Epithelial cell of esophagus (primary cell): Measurements from ENCODE around the gene LILRA6.

Experiments
- DNase-seq: peaks from one replicate; pipeline ENCODE4 v3.0.0; 2010; ENCODE audit warnings: low read depth
- H3K4me3 ChIP-seq: 2 replicates; pipeline ENCODE4 v1.5.1; 2011; ENCODE audit warnings: mild to moderate bottlenecking, low read length, control low read depth
- TF ChIP-seq, protein P1 (sequence below): IDR thresholded peaks from 2 replicates; pipeline ENCODE4 v1.5.1; 2011; ENCODE audit warnings: low read depth, mild to moderate bottlenecking, low read length, control low read depth, inconsistent platforms; ENCODE audit not compliant: insufficient read depth; ENCODE audit errors: missing control alignments

Gene LILRA6

DNA sequence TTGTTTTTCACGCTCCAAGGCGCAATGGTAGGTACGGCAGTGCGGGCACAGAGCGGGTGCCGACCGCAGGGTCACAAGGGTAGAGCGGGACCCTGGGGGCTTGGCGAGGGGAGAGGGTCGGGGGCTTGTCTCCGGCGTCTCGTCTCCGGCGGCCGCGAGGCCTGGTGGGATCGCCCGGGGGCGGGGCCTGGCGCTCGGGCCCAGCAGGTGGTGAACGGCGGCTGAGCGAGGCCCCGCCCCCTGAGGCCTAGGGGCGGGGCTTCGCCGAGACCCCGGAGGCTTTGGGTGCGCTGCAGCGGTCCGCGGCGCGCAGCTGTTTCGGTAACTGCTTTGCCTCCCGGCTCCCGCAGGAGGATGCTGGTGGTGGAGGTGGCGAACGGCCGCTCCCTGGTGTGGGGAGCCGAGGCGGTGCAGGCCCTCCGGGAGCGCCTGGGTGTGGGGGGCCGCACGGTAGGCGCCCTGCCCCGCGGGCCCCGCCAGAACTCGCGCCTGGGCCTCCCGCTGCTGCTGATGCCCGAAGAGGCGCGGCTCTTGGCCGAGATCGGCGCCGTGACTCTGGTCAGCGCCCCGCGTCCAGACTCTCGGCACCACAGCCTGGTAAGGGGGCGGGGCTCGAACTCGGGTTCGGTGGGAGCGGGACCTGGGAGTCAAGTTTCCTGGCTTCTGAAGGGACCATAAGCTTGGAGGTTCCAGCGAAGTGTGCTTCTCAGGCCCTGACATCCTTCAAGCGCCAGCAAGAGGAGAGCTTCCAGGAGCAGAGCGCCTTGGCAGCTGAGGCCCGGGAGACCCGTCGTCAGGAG is 51.4 kb downstream of the LILRA6 start, which contains the start of gene TSEN34:
Gene TSEN34 (plus strand): TSS at position 298 of the 800 bp plus-strand sequence. CDS start 57 bp downstream, at position 355.
- DNase-seq = peak; percentile 86
- TF ChIP-seq, protein P1, sequence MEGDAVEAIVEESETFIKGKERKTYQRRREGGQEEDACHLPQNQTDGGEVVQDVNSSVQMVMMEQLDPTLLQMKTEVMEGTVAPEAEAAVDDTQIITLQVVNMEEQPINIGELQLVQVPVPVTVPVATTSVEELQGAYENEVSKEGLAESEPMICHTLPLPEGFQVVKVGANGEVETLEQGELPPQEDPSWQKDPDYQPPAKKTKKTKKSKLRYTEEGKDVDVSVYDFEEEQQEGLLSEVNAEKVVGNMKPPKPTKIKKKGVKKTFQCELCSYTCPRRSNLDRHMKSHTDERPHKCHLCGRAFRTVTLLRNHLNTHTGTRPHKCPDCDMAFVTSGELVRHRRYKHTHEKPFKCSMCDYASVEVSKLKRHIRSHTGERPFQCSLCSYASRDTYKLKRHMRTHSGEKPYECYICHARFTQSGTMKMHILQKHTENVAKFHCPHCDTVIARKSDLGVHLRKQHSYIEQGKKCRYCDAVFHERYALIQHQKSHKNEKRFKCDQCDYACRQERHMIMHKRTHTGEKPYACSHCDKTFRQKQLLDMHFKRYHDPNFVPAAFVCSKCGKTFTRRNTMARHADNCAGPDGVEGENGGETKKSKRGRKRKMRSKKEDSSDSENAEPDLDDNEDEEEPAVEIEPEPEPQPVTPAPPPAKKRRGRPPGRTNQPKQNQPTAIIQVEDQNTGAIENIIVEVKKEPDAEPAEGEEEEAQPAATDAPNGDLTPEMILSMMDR = no peak
- peak within 1 kb of the TSS; percentile 76 for H3K4me3 ChIP-seq

DNA sequence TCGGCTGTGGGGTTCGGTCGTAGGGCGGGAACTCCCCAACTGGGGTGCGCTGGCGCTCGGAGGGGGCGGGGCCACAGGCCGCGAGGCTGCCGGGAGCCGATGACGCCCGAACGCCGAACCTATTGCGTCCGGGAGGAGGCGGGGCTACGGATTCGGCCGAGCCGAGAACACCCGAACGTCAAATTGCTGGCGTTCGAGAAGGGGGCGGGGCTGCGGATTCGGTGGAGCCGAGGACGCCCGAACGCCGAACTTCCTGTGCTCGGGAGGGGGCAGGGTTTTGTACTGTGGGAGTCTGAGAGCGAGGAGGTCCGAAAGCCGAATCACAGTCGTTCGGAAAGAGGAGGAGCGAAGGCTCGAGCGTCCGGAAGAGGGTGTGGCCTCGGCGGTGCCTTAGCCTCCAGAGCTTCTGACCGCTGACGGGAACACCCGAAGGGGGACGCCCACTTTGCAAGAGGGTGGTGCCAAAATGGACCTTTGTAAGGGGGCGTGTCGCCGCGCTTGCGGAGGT is 52.0 kb downstream of the LILRA6 start:
- peak overlapping the region; percentile 76 for H3K4me3 ChIP-seq
- peak; percentile 99 for DNase-seq
- TF ChIP-seq, protein P1 = no peak

DNA sequence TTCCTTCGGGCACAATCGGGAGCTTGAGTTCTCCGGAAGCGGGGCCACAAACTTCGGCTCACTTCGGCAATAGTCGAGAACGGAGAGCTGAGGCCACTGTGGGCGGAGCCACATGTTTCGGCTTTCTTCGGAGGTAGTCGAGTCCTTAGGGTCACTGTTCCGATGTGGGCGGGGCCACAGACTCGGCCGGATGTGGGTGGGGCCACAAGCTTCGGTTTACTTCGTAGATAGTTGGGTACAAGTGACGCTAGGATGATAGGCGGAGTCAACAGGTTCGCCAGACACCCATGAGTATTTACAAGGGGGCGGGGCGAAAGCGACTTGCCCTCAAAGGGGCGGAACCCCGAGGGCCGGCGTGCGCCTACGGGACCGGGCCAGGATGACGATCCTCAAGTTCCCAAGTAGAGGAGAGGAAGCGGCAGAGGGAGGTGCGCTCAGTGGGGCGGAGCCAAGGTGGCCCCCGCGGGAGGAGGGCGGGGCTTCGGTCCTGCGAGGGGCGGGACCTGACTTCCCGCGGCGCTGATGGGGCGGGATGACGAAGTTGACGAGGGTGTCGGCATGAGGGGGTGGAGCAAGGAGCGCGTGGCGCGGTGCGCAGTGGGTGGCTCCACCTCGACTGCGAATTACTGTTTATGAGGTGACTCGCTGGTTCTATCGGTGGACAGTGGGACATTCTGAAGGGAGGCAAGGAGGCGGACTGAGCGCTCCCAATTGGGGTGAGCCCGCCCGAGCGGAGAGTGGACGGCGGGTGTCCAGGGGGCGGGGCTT is 52.7 kb downstream of the LILRA6 start:
- TF ChIP-seq, protein P1 = no peak
- peak overlapping the region; percentile 76 for H3K4me3 ChIP-seq
- peak; percentile 100 for DNase-seq

DNA sequence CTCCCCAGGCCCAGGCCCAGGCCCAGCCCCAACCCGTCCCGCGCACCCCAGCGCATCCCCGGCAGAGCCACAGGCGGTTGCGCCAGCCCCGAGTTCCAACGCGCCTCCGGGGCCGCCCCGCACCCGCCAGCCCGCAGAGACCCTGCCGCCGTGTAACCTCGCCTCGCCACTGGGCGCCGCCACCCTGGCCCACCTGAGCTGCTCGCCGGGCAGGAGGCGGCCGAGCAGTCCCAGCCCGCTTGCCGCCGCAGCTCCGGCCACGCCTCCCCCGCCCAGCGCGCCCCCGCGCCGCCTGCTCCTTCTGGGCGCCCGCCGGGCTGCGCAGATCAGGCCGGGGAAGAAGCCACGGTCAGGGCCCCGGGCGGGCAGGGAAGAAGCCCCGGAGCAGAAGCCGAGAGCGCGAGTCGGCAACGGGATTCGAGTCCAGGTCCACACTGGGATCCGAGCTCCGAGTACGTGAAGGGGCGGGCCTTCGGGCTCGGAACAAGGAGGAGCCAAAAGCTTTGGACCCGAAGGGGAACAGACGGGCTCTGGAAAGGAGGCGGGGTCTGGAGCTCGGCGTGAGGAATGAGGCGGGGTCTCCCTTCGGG is 53.4 kb downstream of the LILRA6 start, which contains the start of gene MBOAT7:
Gene MBOAT7 (minus strand): TSS at position 436 of the 590 bp plus-strand sequence. CDS start 1,072 bp downstream, outside the sequence.
- TF ChIP-seq, protein P1 = no peak
- H3K4me3 ChIP-seq = peak within 1 kb of the TSS; percentile 76
- no peak for DNase-seq

DNA sequence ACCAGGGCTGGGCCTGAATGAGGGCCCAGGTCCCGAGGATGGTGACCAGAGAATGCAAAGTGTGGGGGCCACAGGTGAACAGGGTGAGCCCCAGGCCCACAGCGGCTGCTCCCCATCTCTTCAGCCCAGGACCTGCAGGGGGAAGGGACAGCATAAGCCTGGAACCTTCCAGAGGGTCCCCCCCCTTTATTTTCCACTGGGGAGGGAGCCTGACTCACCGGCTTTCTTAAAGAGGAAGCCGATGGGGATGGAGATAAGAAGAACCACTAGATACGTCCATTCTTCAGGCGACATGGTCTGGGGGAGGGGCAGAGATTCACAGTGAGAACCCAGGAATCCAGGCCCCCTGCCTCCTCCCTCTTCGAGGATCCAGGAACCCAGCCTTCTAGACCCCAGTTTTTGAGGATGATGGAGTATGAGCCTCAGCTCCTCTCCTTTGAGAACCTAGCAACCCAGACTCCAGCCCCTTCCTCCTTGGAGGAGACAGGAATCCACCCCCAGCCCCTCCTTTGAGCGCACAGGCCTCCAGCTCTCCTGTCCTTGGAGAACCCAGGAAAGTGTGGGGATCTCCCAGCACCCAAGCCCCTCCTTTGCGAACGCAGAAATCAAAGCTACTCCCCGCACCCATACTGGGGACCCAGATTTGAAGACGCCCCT is 54.2 kb downstream of the LILRA6 start:
- DNase-seq = peak; percentile 26
- H3K4me3 ChIP-seq = peak overlapping the region; percentile 67
- TF ChIP-seq, protein P1 = no peak

DNA sequence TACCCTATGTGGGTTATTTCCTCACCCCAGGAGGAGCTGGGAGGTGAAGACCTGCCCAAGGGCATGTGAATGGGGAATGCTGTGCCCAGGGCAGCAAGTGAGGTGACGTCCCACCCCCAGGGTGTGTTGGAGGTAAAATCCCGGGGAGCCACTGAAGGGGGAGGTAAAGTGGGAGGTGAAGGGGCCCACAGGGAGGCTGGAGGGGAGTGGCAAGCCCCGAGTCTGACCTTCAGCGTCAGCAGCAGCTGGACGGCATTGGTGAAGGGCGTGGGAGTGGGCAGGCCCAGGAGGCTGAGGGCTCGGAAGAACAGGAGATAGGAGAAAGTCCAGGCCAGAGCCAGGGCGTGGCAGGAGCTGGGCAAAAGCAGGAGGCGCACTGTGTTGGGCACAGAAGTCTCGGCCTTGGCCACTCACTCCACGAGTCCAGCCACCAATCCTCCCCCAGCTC is 55.6 kb downstream of the LILRA6 start:
- H3K4me3 ChIP-seq = no peak overlapping the region
- TF ChIP-seq, protein P1 = no peak
- DNase-seq = no peak
